Neuronal stem cell (in vitro differentiated cells): ENCODE results near the gene SS18L1.
A peak's percentile ranks its signal among the peaks of the same experiment; 100 is the strongest.

Source experiments
- DNase-seq: peaks from one replicate; pipeline ENCODE4 v3.0.0-alpha.2; 2013; ENCODE audit warnings: low spot score
- H2AFZ ChIP-seq: one replicate; pipeline ENCODE4 v1.6.1; 2013; ENCODE audit warnings: mild to moderate bottlenecking, low read length, inconsistent platforms
- H2AK5ac ChIP-seq: 2 replicates; pipeline ENCODE4 v1.6.1; 2013; ENCODE audit warnings: low read depth, mild to moderate bottlenecking, inconsistent platforms, low read length, moderate library complexity, mixed read lengths
- H2BK120ac ChIP-seq: 2 replicates; pipeline ENCODE4 v1.6.1; 2013; ENCODE audit warnings: low read depth, mild to moderate bottlenecking, inconsistent platforms, low read length, moderate library complexity, mixed read lengths
- H2BK12ac ChIP-seq: one replicate; pipeline ENCODE4 v1.6.1; 2013; ENCODE audit warnings: low read length, inconsistent platforms
- H2BK15ac ChIP-seq: 2 replicates; pipeline ENCODE4 v1.6.1; 2013; ENCODE audit warnings: mild to moderate bottlenecking, low read length, inconsistent platforms, mixed read lengths
- H2BK5ac ChIP-seq: one replicate; pipeline ENCODE4 v1.6.1; 2013; ENCODE audit warnings: inconsistent platforms, mild to moderate bottlenecking, low read length, moderate library complexity
- H3K14ac ChIP-seq: one replicate; pipeline ENCODE4 v1.6.1; 2013; ENCODE audit warnings: low read length, inconsistent platforms
- H3K18ac ChIP-seq: 2 replicates; pipeline ENCODE4 v1.6.1; 2013; ENCODE audit warnings: low read length, inconsistent platforms
- H3K23ac ChIP-seq: 2 replicates; pipeline ENCODE4 v1.6.1; 2013; ENCODE audit warnings: low read depth, mild to moderate bottlenecking, mixed read lengths, low read length, inconsistent platforms; ENCODE audit not compliant: poor library complexity
- H3K27ac ChIP-seq: replicated peaks from 3 replicates; pipeline ENCODE4 v1.5.1; 2013; ENCODE audit warnings: low read length, inconsistent platforms
- H3K27me3 ChIP-seq, 3 experiments: 2 replicates each; pipeline ENCODE4 v1.6.1; 2013; ENCODE audit warnings: low read length in 3 of 3, mild to moderate bottlenecking in 2 of 3, inconsistent platforms in 1 of 3, low read depth in 1 of 3, mixed read lengths in 1 of 3, moderate library complexity in 1 of 3; ENCODE audit not compliant: control insufficient read depth in 3 of 3, insufficient read depth in 3 of 3
- H3K36me3 ChIP-seq, 2 donors: replicated peaks in 1 of 2; 2 replicates each; pipeline ENCODE4 v1.6.1; 2013; ENCODE audit warnings: low read length in 2 of 2; ENCODE audit not compliant: control insufficient read depth in 2 of 2, insufficient read depth in 2 of 2
- H3K4ac ChIP-seq: 2 replicates; pipeline ENCODE4 v1.6.1; 2013; ENCODE audit warnings: inconsistent platforms, mild to moderate bottlenecking, low read length, moderate library complexity
- H3K4me1 ChIP-seq, 2 donors: 1 replicate in 1 of 2; 2 replicates in 1 of 2; pipeline ENCODE4 v1.6.1; 2013; ENCODE audit warnings: low read length in 2 of 2, low read depth in 1 of 2; ENCODE audit not compliant: control insufficient read depth in 2 of 2, insufficient read depth in 1 of 2
- H3K4me2 ChIP-seq: one replicate; pipeline ENCODE4 v1.6.1; 2013; ENCODE audit warnings: mild to moderate bottlenecking, low read length, inconsistent platforms; ENCODE audit not compliant: insufficient read depth, poor library complexity, severe bottlenecking
- H3K4me3 ChIP-seq, 2 donors: 2 replicates each; pipeline ENCODE4 v1.5.1; 2013; ENCODE audit warnings: low read length in 2 of 2, mild to moderate bottlenecking in 2 of 2, inconsistent platforms in 1 of 2, moderate library complexity in 1 of 2
- H3K79me1 ChIP-seq: one replicate; pipeline ENCODE4 v1.6.1; 2013; ENCODE audit warnings: low read depth, mild to moderate bottlenecking, inconsistent platforms, low read length, moderate library complexity
- H3K9ac ChIP-seq: one replicate; pipeline ENCODE4 v1.6.1; 2013; ENCODE audit warnings: mild to moderate bottlenecking, low read depth, low read length, inconsistent platforms; ENCODE audit not compliant: poor library complexity
- H3K9me3 ChIP-seq, 2 donors: replicated peaks in 1 of 2; 2 replicates each; pipeline versions ENCODE3 to v1.6.1; 2013; ENCODE audit warnings: low read length in 2 of 2, mild to moderate bottlenecking in 2 of 2, inconsistent platforms in 1 of 2, low read depth in 1 of 2, mixed read lengths in 1 of 2, moderate library complexity in 1 of 2; ENCODE audit not compliant: control insufficient read depth in 2 of 2, insufficient read depth in 1 of 2
- H4K8ac ChIP-seq: one replicate; pipeline ENCODE4 v1.6.1; 2013; ENCODE audit warnings: low read depth, mild to moderate bottlenecking, inconsistent platforms, low read length, moderate library complexity
- H4K91ac ChIP-seq: one replicate; pipeline ENCODE4 v1.6.1; 2013; ENCODE audit warnings: low read length, low read depth, mild to moderate bottlenecking, inconsistent platforms; ENCODE audit not compliant: poor library complexity
- WGBS, 2 donors: extraction: QIAGEN DNeasy Blood & Tissue Kit; methylation state at CpG; one replicate each; pipeline ENCODE4 v1.1.7; 2013; ENCODE audit warnings: missing lambda C conversion rate in 2 of 2, mixed read lengths in 1 of 2; ENCODE audit not compliant: insufficient read length in 2 of 2, insufficient replicate concordance in 1 of 2; ENCODE audit errors: extremely low coverage in 2 of 2; 5-methylcytosine and 5-hydroxymethylcytosine counted together

Gene SS18L1

DNA sequence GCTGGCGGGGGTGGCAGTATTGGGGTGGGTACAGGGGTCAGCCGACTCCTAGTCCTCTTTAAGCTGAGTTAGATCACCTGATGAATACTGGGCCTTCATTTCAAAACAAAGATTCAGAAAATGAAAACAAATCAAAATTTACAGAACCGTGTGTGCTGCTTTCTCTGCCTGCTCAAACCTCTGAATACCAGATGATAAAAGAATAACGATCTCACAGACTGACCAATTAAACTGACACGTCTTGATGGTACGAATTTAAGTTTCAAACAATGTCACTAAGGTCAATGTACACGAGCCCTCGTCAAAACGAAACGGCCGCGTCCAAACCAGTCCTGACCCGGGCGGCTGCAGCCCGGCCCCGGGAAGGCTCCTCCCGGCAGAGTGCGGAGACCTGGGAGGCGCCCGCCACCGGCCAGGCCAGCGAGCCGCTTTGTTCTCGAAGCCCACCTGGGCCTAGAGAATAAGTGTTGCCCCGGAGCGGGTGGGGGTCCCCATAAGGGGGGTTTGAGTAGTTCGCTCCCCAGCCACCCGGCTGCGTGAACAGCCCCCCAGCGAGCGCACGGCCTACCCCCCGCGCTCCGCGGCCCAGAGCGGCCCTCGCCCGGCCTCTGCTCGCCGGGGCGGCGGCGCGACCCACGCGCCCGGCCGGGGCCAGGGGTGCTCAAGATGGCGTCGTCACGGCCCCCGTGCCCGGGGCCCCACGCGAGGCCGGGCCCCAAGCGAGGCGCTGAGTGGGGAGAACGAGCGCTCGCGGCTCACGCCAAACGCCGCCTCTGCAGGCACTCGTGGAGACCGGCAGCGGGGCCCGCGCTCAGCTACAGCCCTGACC lies 1.1 kb upstream of the SS18L1 start:
- Histone ChIP-seq H3K4me2 (peak overlapping the region; percentile 77), H2BK120ac (no peak overlapping the region), H3K23ac (no peak overlapping the region), H3K36me3 (peaks cover 41 to 66% of the 10 kb centered on the region in 2 donors), H3K27ac (peak overlapping the region; percentile 66), H2BK12ac (no peak overlapping the region), H2BK5ac (peak overlapping the region; percentile 99), H3K9ac (peak overlapping the region; percentile 96), H2BK15ac (no peak overlapping the region), H3K18ac (peak overlapping the region; percentile 97), H4K91ac (no peak overlapping the region), H3K14ac (peak overlapping the region; percentile 51), H3K79me1 (peaks cover 21% of the 10 kb centered on the region), H3K4me3 (peak overlapping the region; percentile 84 to 96), H2AFZ (peak overlapping the region; percentile 64), H3K4me1 (peaks cover 10 to 12% of the 10 kb centered on the region in 2 donors), H2AK5ac (peak overlapping the region; percentile 71), H3K27me3 (no peaks in the 10 kb centered on the region), H3K9me3 (peaks cover 3 to 5% of the 10 kb centered on the region in 2 donors), H4K8ac (no peak overlapping the region), H3K4ac (no peak overlapping the region)
- WGBS, 2 donors = no CpG with 5 or more reads among the region's 71 CpGs
- no peak for DNase-seq

DNA sequence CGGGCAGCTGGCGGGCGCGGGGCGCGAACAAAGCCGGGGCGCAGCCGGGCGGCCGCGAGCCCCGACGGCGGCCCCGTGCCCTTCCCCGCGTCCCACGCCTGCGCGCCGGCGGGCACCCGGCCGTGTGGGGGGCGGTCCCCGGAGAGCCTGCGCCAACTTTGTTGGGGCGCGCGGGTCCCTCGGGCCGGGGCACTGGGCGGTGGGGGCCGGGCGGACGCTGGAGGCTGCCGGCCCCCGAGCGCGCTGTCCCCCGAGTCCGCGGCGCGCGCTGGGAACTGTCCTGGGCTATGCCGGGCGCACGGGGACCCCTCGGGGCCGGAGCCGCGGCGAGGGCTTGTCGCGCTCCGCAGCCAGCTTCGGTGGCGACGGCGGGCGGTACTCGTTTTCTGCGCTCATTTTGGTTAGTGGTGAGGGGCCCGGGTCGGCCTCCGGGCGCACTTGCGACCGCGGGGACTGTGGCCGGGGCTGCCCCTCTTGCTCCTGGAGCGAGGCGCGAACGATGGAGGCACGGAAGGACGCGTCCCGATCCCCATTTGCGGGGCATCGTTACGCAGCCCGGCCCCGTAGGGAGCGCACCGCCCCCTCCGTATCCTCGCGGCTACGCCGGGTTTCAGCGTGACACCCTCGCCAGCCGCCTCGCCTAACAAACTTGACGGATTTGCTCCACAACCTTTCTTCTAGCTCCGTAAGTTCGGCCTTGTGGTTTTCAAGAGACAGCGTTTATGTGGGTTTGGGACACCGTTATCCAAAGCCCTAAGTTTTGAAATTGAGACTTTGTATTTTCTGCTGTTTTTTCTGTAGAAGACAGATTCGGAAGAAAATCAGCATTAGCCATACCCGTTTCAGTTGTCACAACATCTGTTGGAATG lies 622 bp downstream of the SS18L1 start:
- H2BK120ac ChIP-seq = no peak overlapping the region
- H3K27me3 ChIP-seq = no peaks in the 10 kb centered on the region
- H3K4me1 ChIP-seq = peaks cover 12 to 14% of the 10 kb centered on the region in 2 donors
- peaks cover 3 to 6% of the 10 kb centered on the region in 2 donors for H3K9me3 ChIP-seq
- H4K91ac ChIP-seq = no peak overlapping the region
- WGBS, 2 donors = no CpG with 5 or more reads among the region's 104 CpGs
- no peak overlapping the region for H4K8ac ChIP-seq
- peaks cover 31% of the 10 kb centered on the region for H3K79me1 ChIP-seq
- H2AFZ ChIP-seq = peak overlapping the region; percentile 86
- H3K18ac ChIP-seq = peak overlapping the region; percentile 88
- no peak overlapping the region for H2BK15ac ChIP-seq
- H3K4me3 ChIP-seq = peak overlapping the region; percentile 84 to 96
- H3K4me2 ChIP-seq = peak overlapping the region; percentile 71
- H3K27ac ChIP-seq = peak overlapping the region; percentile 81
- H3K36me3 ChIP-seq = peaks cover 27 to 49% of the 10 kb centered on the region in 2 donors
- no peak overlapping the region for H3K14ac ChIP-seq
- H3K9ac ChIP-seq = peak overlapping the region; percentile 95
- H2AK5ac ChIP-seq = peak overlapping the region; percentile 65
- H2BK12ac ChIP-seq = peak overlapping the region; percentile 11
- H2BK5ac ChIP-seq = no peak overlapping the region
- H3K23ac ChIP-seq = no peak overlapping the region
- no peak for DNase-seq
- H3K4ac ChIP-seq = no peak overlapping the region

GRCh38 chr20:62145688-62146018 lies 2.1 kb downstream of the SS18L1 start:
- no peak overlapping the region for H4K91ac ChIP-seq
- no CpG with 5 or more reads among the region's 7 CpGs for WGBS, 2 donors
- peaks cover 12 to 15% of the 10 kb centered on the region in 2 donors for H3K4me1 ChIP-seq
- H3K9me3 ChIP-seq = peaks cover 3 to 6% of the 10 kb centered on the region in 2 donors
- H2BK15ac ChIP-seq = no peak overlapping the region
- no peak overlapping the region for H3K27ac ChIP-seq
- H3K14ac ChIP-seq = no peak overlapping the region
- H2BK12ac ChIP-seq = no peak overlapping the region
- no peak overlapping the region for H3K23ac ChIP-seq
- no peak overlapping the region for H4K8ac ChIP-seq
- no peak overlapping the region for H2BK120ac ChIP-seq
- H3K79me1 ChIP-seq = peaks cover 28% of the 10 kb centered on the region
- no peaks in the 10 kb centered on the region for H3K27me3 ChIP-seq
- no peak overlapping the region for H3K18ac ChIP-seq
- DNase-seq = no peak
- H2AK5ac ChIP-seq = no peak overlapping the region
- peaks cover 17 to 44% of the 10 kb centered on the region in 2 donors for H3K36me3 ChIP-seq
- no peak overlapping the region for H3K9ac ChIP-seq
- no peak overlapping the region for H2AFZ ChIP-seq
- H2BK5ac ChIP-seq = no peak overlapping the region
- no peak overlapping the region for H3K4me2 ChIP-seq
- H3K4me3 ChIP-seq = peak overlapping the region in 1 of 2 donors; percentile 84
- H3K4ac ChIP-seq = no peak overlapping the region
